ENCODE data around the gene CC2D2B.
A peak's percentile ranks its signal among the peaks of the same experiment; 100 is the strongest.
"Not testable (repeated sequence)": the region's sequence is repeated elsewhere in the genome, so short reads cannot be mapped to it uniquely, and the experiment has no call there.

Gene CC2D2B

GRCh38 chr10:95873651-95874050 lies 34.1 kb upstream of the CC2D2B start:
- Histone ChIP-seq H3K27me3 (ENCODE audit: control insufficient read depth, insufficient read depth, low read length) (no peaks in the 10 kb centered on the region), H3K4me1 (ENCODE audit: control insufficient read depth, insufficient read depth, low read length) (no peaks in the 10 kb centered on the region), H3K9ac (ENCODE audit: low read depth, low read length) (no peak overlapping the region), H3K9me3 (ENCODE audit: control insufficient read depth, insufficient read depth, low read length) (no peaks in the 10 kb centered on the region), H3K4me3 (ENCODE audit: low read depth, low read length) (no peak overlapping the region), H3K36me3 (ENCODE audit: control insufficient read depth, insufficient read depth, low read length) (peaks cover 3% of the 10 kb centered on the region)

- not testable (repeated sequence) for H3K9me3 ChIP-seq (ENCODE audit: control insufficient read depth, insufficient read depth, low read length); H3K27me3 ChIP-seq (ENCODE audit: control insufficient read depth, insufficient read depth, low read length); H3K9ac ChIP-seq (ENCODE audit: low read depth, low read length); H3K36me3 ChIP-seq (ENCODE audit: control insufficient read depth, insufficient read depth, low read length); H3K4me1 ChIP-seq (ENCODE audit: control insufficient read depth, insufficient read depth, low read length); H3K4me3 ChIP-seq (ENCODE audit: low read depth, low read length)
These were observed 33.0 kb upstream of the CC2D2B start for GRCh38 chr10:95874783-95875182.

DNA sequence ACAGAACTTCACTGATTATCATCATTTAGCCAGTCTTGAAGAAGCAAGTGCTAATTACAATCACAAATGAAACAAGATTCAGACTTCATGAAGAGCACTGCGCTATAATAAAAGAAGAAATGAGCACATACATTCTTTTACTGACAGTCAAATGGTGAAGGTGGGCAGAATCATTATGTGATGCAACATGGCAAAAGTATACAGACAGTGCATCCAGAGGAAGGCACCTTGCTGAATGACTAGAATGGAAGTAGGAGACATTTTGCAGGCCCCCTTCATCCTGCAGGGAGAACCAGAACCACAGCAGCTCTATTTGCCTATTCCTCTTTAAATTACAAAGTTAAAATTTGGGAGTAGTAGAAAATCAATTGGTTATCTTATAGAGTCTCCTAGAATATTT lies 31.0 kb upstream of the CC2D2B start:
- Histone ChIP-seq H3K4me1 (ENCODE audit: control insufficient read depth, insufficient read depth, low read length) (no peaks in the 10 kb centered on the region), H3K4me3 (ENCODE audit: low read depth, low read length) (no peak overlapping the region), H3K27me3 (ENCODE audit: control insufficient read depth, insufficient read depth, low read length) (no peaks in the 10 kb centered on the region), H3K9ac (ENCODE audit: low read depth, low read length) (no peak overlapping the region), H3K36me3 (ENCODE audit: control insufficient read depth, insufficient read depth, low read length) (peaks cover 3% of the 10 kb centered on the region), H3K9me3 (ENCODE audit: control insufficient read depth, insufficient read depth, low read length) (no peaks in the 10 kb centered on the region)

- H3K9ac ChIP-seq (ENCODE audit: low read depth, low read length) = no peak overlapping the region
- H3K36me3 ChIP-seq (ENCODE audit: control insufficient read depth, insufficient read depth, low read length) = no peaks in the 10 kb centered on the region
- no peaks in the 10 kb centered on the region for H3K4me1 ChIP-seq (ENCODE audit: control insufficient read depth, insufficient read depth, low read length)
- no peak overlapping the region for H3K4me3 ChIP-seq (ENCODE audit: low read depth, low read length)
- H3K27me3 ChIP-seq (ENCODE audit: control insufficient read depth, insufficient read depth, low read length) = no peaks in the 10 kb centered on the region
- no peaks in the 10 kb centered on the region for H3K9me3 ChIP-seq (ENCODE audit: control insufficient read depth, insufficient read depth, low read length)
These were observed 29.9 kb upstream of the CC2D2B start for GRCh38 chr10:95877881-95878280.

DNA sequence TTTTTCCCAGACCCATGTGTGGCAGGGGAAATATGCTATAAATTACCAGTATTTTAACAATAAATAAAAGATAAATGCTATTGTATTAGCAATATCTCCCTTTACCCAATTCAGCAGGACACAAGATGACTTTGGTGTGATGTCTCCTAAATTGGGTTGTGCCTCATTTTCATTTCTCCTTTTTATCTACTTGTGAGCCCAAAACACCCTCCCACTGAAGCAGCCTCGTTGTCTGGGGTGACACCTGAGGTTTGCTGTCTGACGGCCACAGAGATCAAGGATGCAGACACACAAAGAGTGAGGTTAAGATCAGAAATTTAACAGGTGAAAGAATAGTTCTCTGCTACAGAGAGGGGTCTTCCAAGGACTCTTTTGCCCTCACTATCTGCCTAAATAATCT lies 27.1 kb upstream of the CC2D2B start:
- H3K27me3 ChIP-seq (ENCODE audit: control insufficient read depth, insufficient read depth, low read length) = no peaks in the 10 kb centered on the region
- no peak overlapping the region for H3K9ac ChIP-seq (ENCODE audit: low read depth, low read length)
- H3K4me3 ChIP-seq (ENCODE audit: low read depth, low read length) = no peak overlapping the region
- H3K36me3 ChIP-seq (ENCODE audit: control insufficient read depth, insufficient read depth, low read length) = no peaks in the 10 kb centered on the region
- H3K4me1 ChIP-seq (ENCODE audit: control insufficient read depth, insufficient read depth, low read length) = no peaks in the 10 kb centered on the region
- H3K9me3 ChIP-seq (ENCODE audit: control insufficient read depth, insufficient read depth, low read length) = no peaks in the 10 kb centered on the region

GRCh38 chr10:95881316-95881715 lies 26.5 kb upstream of the CC2D2B start:
- Histone ChIP-seq H3K27me3 (ENCODE audit: control insufficient read depth, insufficient read depth, low read length) (no peaks in the 10 kb centered on the region), H3K36me3 (ENCODE audit: control insufficient read depth, insufficient read depth, low read length) (no peaks in the 10 kb centered on the region), H3K9ac (ENCODE audit: low read depth, low read length) (no peak overlapping the region), H3K9me3 (ENCODE audit: control insufficient read depth, insufficient read depth, low read length) (no peaks in the 10 kb centered on the region), H3K4me1 (ENCODE audit: control insufficient read depth, insufficient read depth, low read length) (no peaks in the 10 kb centered on the region), H3K4me3 (ENCODE audit: low read depth, low read length) (no peak overlapping the region)

- H3K9me3 ChIP-seq (ENCODE audit: control insufficient read depth, insufficient read depth, low read length) = no peaks in the 10 kb centered on the region
- H3K27me3 ChIP-seq (ENCODE audit: control insufficient read depth, insufficient read depth, low read length) = no peaks in the 10 kb centered on the region
- no peak overlapping the region for H3K9ac ChIP-seq (ENCODE audit: low read depth, low read length)
- H3K4me1 ChIP-seq (ENCODE audit: control insufficient read depth, insufficient read depth, low read length) = no peaks in the 10 kb centered on the region
- no peak overlapping the region for H3K4me3 ChIP-seq (ENCODE audit: low read depth, low read length)
- H3K36me3 ChIP-seq (ENCODE audit: control insufficient read depth, insufficient read depth, low read length) = no peaks in the 10 kb centered on the region
These were observed 17.9 kb upstream of the CC2D2B start for GRCh38 chr10:95889830-95890229.

DNA sequence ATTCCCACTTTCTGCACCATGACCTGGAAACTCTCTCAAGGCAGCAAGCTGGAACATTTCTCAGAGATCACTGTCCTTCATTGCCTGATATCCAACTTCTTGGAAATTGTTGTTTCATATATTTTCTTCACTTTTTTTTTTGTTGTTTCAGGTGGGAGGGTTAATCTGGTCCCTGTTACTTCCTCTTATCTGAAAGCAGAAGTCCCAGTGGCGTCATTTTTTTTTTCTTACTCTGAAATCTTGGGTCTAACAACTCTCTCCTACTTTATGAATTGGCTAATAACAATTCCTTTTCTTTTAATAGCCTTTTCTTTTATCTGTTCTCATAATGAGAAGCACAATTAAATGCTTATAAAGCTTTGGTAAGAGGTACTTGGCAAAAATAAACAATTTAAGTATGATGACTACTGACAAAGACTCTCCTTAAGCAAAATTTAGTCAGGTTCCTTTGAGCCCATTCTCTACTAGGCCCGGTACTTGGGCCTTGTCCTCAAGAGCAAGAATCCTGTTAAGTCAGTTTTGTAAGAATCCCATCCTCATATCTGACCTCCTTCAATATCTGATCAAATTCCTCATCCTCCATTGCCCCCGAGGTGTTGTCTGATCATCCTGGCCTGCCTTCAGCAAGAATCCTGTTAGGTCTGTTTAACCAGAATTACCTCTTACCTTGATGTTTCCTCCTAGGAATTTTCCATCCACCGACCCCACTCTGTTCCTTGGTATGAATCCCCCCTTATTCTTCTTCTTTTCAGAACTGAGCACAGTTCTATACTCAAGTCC lies 11.5 kb upstream of the CC2D2B start:
- Histone ChIP-seq H3K36me3 (ENCODE audit: control insufficient read depth, insufficient read depth, low read length) (peaks cover 4% of the 10 kb centered on the region), H3K9me3 (ENCODE audit: control insufficient read depth, insufficient read depth, low read length) (no peaks in the 10 kb centered on the region), H3K4me3 (ENCODE audit: low read depth, low read length) (no peak overlapping the region), H3K9ac (ENCODE audit: low read depth, low read length) (no peak overlapping the region), H3K27me3 (ENCODE audit: control insufficient read depth, insufficient read depth, low read length) (no peaks in the 10 kb centered on the region), H3K4me1 (ENCODE audit: control insufficient read depth, insufficient read depth, low read length) (no peaks in the 10 kb centered on the region)

GRCh38 chr10:95905897-95906580 lies 1.7 kb upstream of the CC2D2B start:
- H3K9ac ChIP-seq (ENCODE audit: low read depth, low read length); H3K4me1 ChIP-seq (ENCODE audit: control insufficient read depth, insufficient read depth, low read length); H3K27me3 ChIP-seq (ENCODE audit: control insufficient read depth, insufficient read depth, low read length); H3K9me3 ChIP-seq (ENCODE audit: control insufficient read depth, insufficient read depth, low read length); H3K4me3 ChIP-seq (ENCODE audit: low read depth, low read length); H3K36me3 ChIP-seq (ENCODE audit: control insufficient read depth, insufficient read depth, low read length): not testable (repeated sequence)

- Histone ChIP-seq H3K4me3 (ENCODE audit: low read depth, low read length) (peak overlapping the region; percentile 88), H3K4me1 (ENCODE audit: control insufficient read depth, insufficient read depth, low read length) (peaks cover 4% of the 10 kb centered on the region), H3K9me3 (ENCODE audit: control insufficient read depth, insufficient read depth, low read length) (no peaks in the 10 kb centered on the region), H3K9ac (ENCODE audit: low read depth, low read length) (peak overlapping the region; percentile 1), H3K27me3 (ENCODE audit: control insufficient read depth, insufficient read depth, low read length) (peaks cover 2% of the 10 kb centered on the region), H3K36me3 (ENCODE audit: control insufficient read depth, insufficient read depth, low read length) (no peaks in the 10 kb centered on the region)
These were observed 909 bp upstream of the CC2D2B start for GRCh38 chr10:95906677-95907455.

GRCh38 chr10:95908450-95908849 lies 675 bp downstream of the CC2D2B start:
- H3K4me1 ChIP-seq (ENCODE audit: control insufficient read depth, insufficient read depth, low read length) = peaks cover 4% of the 10 kb centered on the region
- H3K9ac ChIP-seq (ENCODE audit: low read depth, low read length) = no peak overlapping the region
- no peaks in the 10 kb centered on the region for H3K36me3 ChIP-seq (ENCODE audit: control insufficient read depth, insufficient read depth, low read length)
- H3K27me3 ChIP-seq (ENCODE audit: control insufficient read depth, insufficient read depth, low read length) = peaks cover 2% of the 10 kb centered on the region
- no peaks in the 10 kb centered on the region for H3K9me3 ChIP-seq (ENCODE audit: control insufficient read depth, insufficient read depth, low read length)
- peak overlapping the region; percentile 88 for H3K4me3 ChIP-seq (ENCODE audit: low read depth, low read length)
